Tibial nerve (tissue), 3 donors: ENCODE measurements around the gene GEMIN5.

Experiments
- CTCF ChIP-seq, 5 experiments: fragments of 200-600 bp in 3 of 5; fragments of 450-650 bp in 2 of 5; sonication (generic) in 3 of 5; IDR thresholded peaks; one replicate each; pipeline ENCODE4 v1.5.1; 2016 to 2019; ENCODE audit warnings: antibody characterized with exemption in 5 of 5, mild to moderate bottlenecking in 3 of 5, moderate library complexity in 2 of 5
- POLR2A ChIP-seq, 2 donors: fragments of 450-650 bp; IDR thresholded peaks; one replicate each; pipeline ENCODE4 v1.6.1; 2017; ENCODE audit warnings: antibody characterized with exemption in 2 of 2, mild to moderate bottlenecking in 2 of 2, moderate library complexity in 2 of 2

GRCh38 chr5:154868702-154869101, 69.3 kb downstream of the GEMIN5 start:
- no peak for TF ChIP-seq CTCF (IDR thresholded peaks at IDR 0.05)
- TF ChIP-seq POLR2A (IDR thresholded peaks at IDR 0.05) = no peak
